Activated CD8-positive, alpha-beta memory T cell treated with anti-CD3 and anti-CD28 coated beads, Interleukin-2, amount 10 ng/mL, durations not matched to agents 7 days and 5 days (primary cell): Measurements from ENCODE around the gene RPS19. TPM values are rescaled to one million over a fixed set of nuclear protein-coding genes. Genes with fewer than 3 reads are reported as not detected.
A peak's percentile ranks its signal among the peaks of the same experiment; 100 is the strongest.

Experiments used
- ATAC-seq: fragments of 150-1000 bp; cut with Tn5 transposase; one replicate; pipeline ENCODE4 v1.10.0; 2021; ENCODE audit warnings: moderate library complexity
- CTCF ChIA-PET: fragments of 350-600 bp; sonication (Branson Sonifier 250); formaldehyde crosslinking; loops from one replicate; lab custom pipeline; 2021; ENCODE audit warnings: antibody characterized with exemption; lab: Charles Lee
- DNase-seq: peaks from one replicate; pipeline ENCODE4 v3.0.0-alpha.2; 2020
- H3K27ac Mint-ChIP-seq: one replicate; pipeline ENCODE4 v1.8.0; 2021; ENCODE audit warnings: mild to moderate bottlenecking, mixed read lengths
- H3K27me3 Mint-ChIP-seq: one replicate; pipeline ENCODE4 v1.8.0; 2021; ENCODE audit warnings: mixed read lengths
- H3K36me3 Mint-ChIP-seq: one replicate; pipeline ENCODE4 v1.8.0; 2021; ENCODE audit warnings: mild to moderate bottlenecking, mixed read lengths
- H3K4me1 Mint-ChIP-seq: one replicate; pipeline ENCODE4 v1.8.0; 2021; ENCODE audit warnings: mixed read lengths
- H3K4me3 Mint-ChIP-seq: one replicate; pipeline ENCODE4 v1.8.0; 2021; ENCODE audit warnings: mild to moderate bottlenecking, moderate library complexity, mixed read lengths
- H3K9me3 Mint-ChIP-seq: one replicate; pipeline ENCODE4 v1.8.0; 2022; ENCODE audit warnings: low read depth, mixed read lengths
- total RNA-seq, 2 experiments: library from RNA; stranded (reverse); gene quantifications; one replicate each; pipeline ENCODE4 v1.2.3, GENCODE V29; 2021

RPS19 gene
- total RNA-seq, 2 experiments from 2014 or later = 3,135 to 3,310 TPM

- peaks cover 27% of the 10 kb centered on the region for H3K4me1 Mint-ChIP-seq
- H3K4me3 Mint-ChIP-seq = no peak overlapping the region
- ATAC-seq = no peak
- H3K27me3 Mint-ChIP-seq = no peaks in the 10 kb centered on the region
- DNase-seq = no peak
- H3K27ac Mint-ChIP-seq = no peak overlapping the region
- peaks cover 60% of the 10 kb centered on the region for H3K36me3 Mint-ChIP-seq
- CTCF ChIA-PET = no interaction called here
- H3K9me3 Mint-ChIP-seq = no peaks in the 10 kb centered on the region
Observed at GRCh38 chr19:41898235-41898634, 38.2 kb downstream of the RPS19 start.

- H3K27me3 Mint-ChIP-seq = no peaks in the 10 kb centered on the region
- ATAC-seq (no peak), DNase-seq (no peak)
- CTCF ChIA-PET = interaction anchor here (0.7 to 2.6 kb wide), 6 partner anchors 10 to 50 kb away, joined by 3 to 8 read pairs (median 5); no protein-coding TSS in a partner anchor
- peaks cover 20% of the 10 kb centered on the region for H3K4me1 Mint-ChIP-seq
- no peak overlapping the region for H3K4me3 Mint-ChIP-seq
- H3K9me3 Mint-ChIP-seq = no peaks in the 10 kb centered on the region
- peaks cover 68% of the 10 kb centered on the region for H3K36me3 Mint-ChIP-seq
- peak overlapping the region; percentile 26 for H3K27ac Mint-ChIP-seq
Observed at GRCh38 chr19:41901707-41902360, 41.8 kb downstream of the RPS19 start.

- DNase-seq (no peak), ATAC-seq (no peak)
- H3K27me3 Mint-ChIP-seq = no peaks in the 10 kb centered on the region
- no peak overlapping the region for H3K4me3 Mint-ChIP-seq
- H3K27ac Mint-ChIP-seq = no peak overlapping the region
- peaks cover 70% of the 10 kb centered on the region for H3K36me3 Mint-ChIP-seq
- no peaks in the 10 kb centered on the region for H3K9me3 Mint-ChIP-seq
- H3K4me1 Mint-ChIP-seq = peaks cover 20% of the 10 kb centered on the region
- CTCF ChIA-PET = interaction anchor here (0.7 to 2.6 kb wide), 7 partner anchors 9 to 43 kb away, joined by 3 to 8 read pairs (median 4); no protein-coding TSS in a partner anchor
Observed at GRCh38 chr19:41902594-41902993, 42.5 kb downstream of the RPS19 start.

GRCh38 chr19:41903193-41903953 is 43.3 kb downstream of the RPS19 start:
- H3K27me3 Mint-ChIP-seq = no peaks in the 10 kb centered on the region
- peaks cover 64% of the 10 kb centered on the region for H3K36me3 Mint-ChIP-seq
- peaks cover 19% of the 10 kb centered on the region for H3K4me1 Mint-ChIP-seq
- no peak for ATAC-seq
- DNase-seq = no peak
- no peak overlapping the region for H3K4me3 Mint-ChIP-seq
- H3K27ac Mint-ChIP-seq = no peak overlapping the region
- CTCF ChIA-PET = interaction anchor here (1.0 to 2.6 kb wide), 5 partner anchors 8 to 30 kb away, joined by 3 to 8 read pairs (median 5); no protein-coding TSS in a partner anchor
- H3K9me3 Mint-ChIP-seq = no peaks in the 10 kb centered on the region

- Mint-ChIP-seq H3K4me3 (no peak overlapping the region), H3K36me3 (peaks cover 56% of the 10 kb centered on the region), H3K4me1 (peaks cover 12% of the 10 kb centered on the region), H3K27ac (no peak overlapping the region), H3K27me3 (no peaks in the 10 kb centered on the region), H3K9me3 (no peaks in the 10 kb centered on the region)
- DNase-seq (no peak), ATAC-seq (no peak)
- CTCF ChIA-PET = interaction anchor here (2.6 kb wide), 1 partner anchor 31 kb away, joined by 8 read pairs; no protein-coding TSS in a partner anchor
Observed at GRCh38 chr19:41904118-41904870, 44.2 kb downstream of the RPS19 start.

GRCh38 chr19:41905273-41906002 is 45.4 kb downstream of the RPS19 start:
- Mint-ChIP-seq H3K4me1 (peaks cover 12% of the 10 kb centered on the region), H3K4me3 (no peak overlapping the region), H3K36me3 (peaks cover 48% of the 10 kb centered on the region), H3K27me3 (no peaks in the 10 kb centered on the region), H3K9me3 (no peaks in the 10 kb centered on the region), H3K27ac (no peak overlapping the region)
- no peak for DNase-seq
- CTCF ChIA-PET = interaction anchor here (0.8 to 1.4 kb wide), 2 partner anchors 10 to 40 kb away, joined by 3 to 4 read pairs; no protein-coding TSS in a partner anchor
- no peak for ATAC-seq

GRCh38 chr19:41906271-41906670 is 46.2 kb downstream of the RPS19 start:
- CTCF ChIA-PET = interaction anchor here (1.4 kb wide), 1 partner anchor 39 kb away, joined by 3 read pairs; no protein-coding TSS in a partner anchor
- Mint-ChIP-seq H3K4me3 (no peak overlapping the region), H3K27ac (no peak overlapping the region), H3K36me3 (peaks cover 45% of the 10 kb centered on the region), H3K27me3 (no peaks in the 10 kb centered on the region), H3K4me1 (peaks cover 9% of the 10 kb centered on the region), H3K9me3 (no peaks in the 10 kb centered on the region)
- DNase-seq = no peak
- ATAC-seq = no peak

- CTCF ChIA-PET = no interaction called here
- no peaks in the 10 kb centered on the region for H3K9me3 Mint-ChIP-seq
- no peak overlapping the region for H3K27ac Mint-ChIP-seq
- H3K27me3 Mint-ChIP-seq = peaks cover 7% of the 10 kb centered on the region
- H3K4me3 Mint-ChIP-seq = no peak overlapping the region
- peaks cover 11% of the 10 kb centered on the region for H3K4me1 Mint-ChIP-seq
- H3K36me3 Mint-ChIP-seq = peaks cover 39% of the 10 kb centered on the region
- ATAC-seq = no peak
- DNase-seq = no peak
Observed at GRCh38 chr19:41906916-41907680, 47.0 kb downstream of the RPS19 start.

GRCh38 chr19:41907994-41908615 is 48.0 kb downstream of the RPS19 start:
- no peak overlapping the region for H3K27ac Mint-ChIP-seq
- DNase-seq = no peak
- H3K27me3 Mint-ChIP-seq = peaks cover 16% of the 10 kb centered on the region
- H3K9me3 Mint-ChIP-seq = no peaks in the 10 kb centered on the region
- peaks cover 30% of the 10 kb centered on the region for H3K36me3 Mint-ChIP-seq
- no peak for ATAC-seq
- peaks cover 11% of the 10 kb centered on the region for H3K4me1 Mint-ChIP-seq
- no peak overlapping the region for H3K4me3 Mint-ChIP-seq
- CTCF ChIA-PET = no interaction called here

- CTCF ChIA-PET = interaction anchor here (0.6 kb wide), 1 partner anchor 44 kb away, joined by 3 read pairs; no protein-coding TSS in a partner anchor
- DNase-seq (no peak), ATAC-seq (no peak)
- Mint-ChIP-seq H3K27ac (no peak overlapping the region), H3K4me3 (no peak overlapping the region), H3K36me3 (peaks cover 25% of the 10 kb centered on the region), H3K9me3 (no peaks in the 10 kb centered on the region), H3K27me3 (peaks cover 22% of the 10 kb centered on the region), H3K4me1 (peaks cover 11% of the 10 kb centered on the region)
Observed at GRCh38 chr19:41908724-41909464, 48.8 kb downstream of the RPS19 start.

GRCh38 chr19:41909706-41910105 is 49.7 kb downstream of the RPS19 start:
- DNase-seq (no peak), ATAC-seq (no peak)
- Mint-ChIP-seq H3K27ac (no peak overlapping the region), H3K9me3 (no peaks in the 10 kb centered on the region), H3K4me3 (no peak overlapping the region), H3K36me3 (peaks cover 17% of the 10 kb centered on the region), H3K27me3 (peaks cover 27% of the 10 kb centered on the region), H3K4me1 (peaks cover 11% of the 10 kb centered on the region)
- CTCF ChIA-PET = no interaction called here
